Hematopoietic multipotent progenitor cell treated with erythropoietin and hydrocortisone succinate and interleukin-3 and kit ligand, for 15 days (in vitro differentiated cells): ENCODE results near the gene RAX2.

Source experiments
- DNase-seq: peaks from one replicate; pipeline ENCODE4 v3.0.0-alpha.2; 2015; ENCODE audit warnings: low spot score

The RAX2 gene

DNA sequence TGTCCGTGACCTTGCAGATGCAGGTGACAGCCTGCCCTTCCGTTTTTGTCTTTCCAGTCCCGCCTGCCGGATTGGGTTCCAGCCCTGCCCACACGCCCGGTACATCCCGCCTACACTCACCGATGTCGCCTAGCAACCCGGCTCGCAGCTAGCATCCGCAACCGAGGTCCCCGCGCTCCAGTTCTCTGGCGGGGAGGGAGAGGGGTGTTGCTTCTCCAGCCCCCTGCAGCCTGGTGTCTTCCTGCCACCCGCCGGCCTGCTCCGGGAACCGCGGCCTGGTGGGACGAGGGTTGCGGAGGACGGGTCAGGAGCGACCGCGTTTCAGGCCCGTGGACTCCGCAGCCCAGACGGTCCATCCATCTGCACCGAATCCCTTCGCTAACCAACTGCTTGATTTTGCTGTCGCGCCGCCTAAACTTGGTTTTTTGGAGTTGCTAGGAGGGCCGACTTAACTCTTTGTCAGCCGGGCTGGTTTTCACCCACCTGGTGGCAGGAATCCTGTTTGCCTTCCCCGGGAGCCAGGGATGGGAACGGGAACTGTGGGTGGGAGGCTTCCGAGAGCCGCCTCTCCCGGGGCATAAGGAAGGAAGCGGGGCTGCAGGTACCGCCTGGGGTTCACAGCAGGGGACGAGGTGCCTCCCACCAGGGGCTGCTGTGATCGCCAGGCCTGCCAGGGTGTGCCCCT is 29.5 kb upstream of the RAX2 start:
- no peak for DNase-seq

DNA sequence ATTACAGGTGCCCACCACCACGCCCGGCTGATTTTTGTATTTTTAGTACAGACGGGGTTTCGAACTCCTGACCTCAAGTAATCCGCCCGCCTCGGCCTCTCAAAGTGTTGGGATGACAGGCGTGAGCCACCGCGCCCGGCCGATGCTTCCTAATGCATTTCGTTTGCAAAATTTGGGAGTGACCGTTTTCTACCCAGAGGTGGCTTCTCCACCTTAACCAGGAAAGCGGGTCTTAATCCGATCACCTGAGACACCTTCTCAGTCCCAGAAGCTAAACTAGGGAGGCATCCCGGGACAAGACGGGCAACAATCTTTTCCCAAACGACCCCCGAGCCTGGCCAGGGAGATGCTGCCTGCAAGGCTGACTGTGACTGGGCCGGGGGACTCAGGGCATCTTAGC is 29.0 kb upstream of the RAX2 start:
- no peak for DNase-seq

DNA sequence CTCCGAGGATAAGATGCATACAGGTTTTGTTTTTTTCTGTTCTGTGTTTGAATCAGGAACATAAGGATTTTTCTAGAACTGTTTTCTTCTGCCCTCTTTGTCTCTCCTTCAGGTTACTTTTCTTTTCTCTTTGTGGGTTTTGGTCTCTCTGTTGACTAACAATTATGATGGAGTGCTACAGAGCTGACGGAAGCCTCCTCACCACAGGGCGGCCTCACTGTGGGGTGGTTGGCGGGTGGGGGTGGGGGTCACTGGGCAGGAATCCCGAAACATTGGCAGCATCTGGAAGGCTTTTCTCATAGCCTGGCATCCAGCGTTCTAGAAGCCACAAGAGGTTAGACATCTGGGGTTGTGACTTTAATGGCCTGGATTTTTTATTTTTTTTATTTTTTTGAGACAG is 26.1 kb upstream of the RAX2 start:
- no peak for DNase-seq

DNA sequence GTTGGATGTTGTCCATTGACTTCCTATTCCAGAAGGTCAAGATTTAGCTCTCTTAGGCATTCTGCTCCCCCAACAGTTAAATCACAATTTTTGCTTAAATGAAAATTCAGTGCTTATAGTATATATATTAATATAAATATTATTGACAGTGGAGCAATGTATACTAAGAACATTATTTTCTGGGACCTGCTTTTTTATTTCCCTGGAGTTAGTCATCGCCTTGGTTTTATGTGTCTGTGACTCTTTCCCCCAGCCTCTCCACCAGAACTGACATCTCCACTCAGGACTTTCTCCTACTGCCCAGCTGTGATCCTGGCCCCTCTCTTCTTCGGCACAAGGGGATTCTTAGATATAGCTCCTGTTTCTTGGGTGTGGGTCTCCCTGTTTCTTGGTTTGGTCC is 24.3 kb upstream of the RAX2 start:
- no peak for DNase-seq

DNA sequence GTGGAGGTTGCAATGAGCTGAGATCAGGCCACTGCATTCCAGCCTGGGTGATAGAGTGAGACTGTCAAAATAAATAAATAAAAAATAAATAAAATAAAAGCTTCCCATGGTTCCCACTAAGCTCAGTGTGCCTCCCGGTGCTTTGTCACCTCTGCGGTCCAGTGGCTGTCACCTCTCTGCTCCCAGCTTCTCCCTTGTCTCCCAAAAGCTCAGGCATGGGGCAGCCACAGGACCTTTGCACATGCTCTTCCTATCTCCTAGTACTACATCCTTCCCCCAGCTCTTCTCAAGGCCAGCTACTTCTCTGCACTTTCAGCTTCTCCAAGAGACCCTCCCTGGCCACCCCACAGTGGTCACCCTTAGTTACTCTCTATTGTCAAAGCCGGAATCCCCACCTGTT is 21.8 kb upstream of the RAX2 start:
- DNase-seq: no peak

DNA sequence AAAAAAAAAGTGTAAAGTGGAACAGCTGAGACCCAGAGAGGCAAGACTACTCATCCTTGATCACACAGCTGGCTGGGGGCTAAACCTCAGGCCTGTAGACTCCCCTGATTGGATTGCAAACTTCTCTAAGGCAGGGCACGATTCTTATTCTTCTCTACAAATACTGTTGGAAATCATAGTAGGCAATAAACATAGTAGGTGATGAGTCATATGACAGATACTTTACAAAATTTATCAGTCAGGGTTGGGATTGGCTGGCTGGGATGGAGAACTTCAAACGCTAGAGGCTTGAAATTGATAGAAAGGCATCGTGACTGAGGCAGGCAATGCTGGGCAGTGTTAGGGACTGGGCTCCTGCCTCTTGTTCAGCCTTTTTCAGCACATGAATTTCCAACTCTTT is 20.1 kb upstream of the RAX2 start:
- DNase-seq: no peak

DNA sequence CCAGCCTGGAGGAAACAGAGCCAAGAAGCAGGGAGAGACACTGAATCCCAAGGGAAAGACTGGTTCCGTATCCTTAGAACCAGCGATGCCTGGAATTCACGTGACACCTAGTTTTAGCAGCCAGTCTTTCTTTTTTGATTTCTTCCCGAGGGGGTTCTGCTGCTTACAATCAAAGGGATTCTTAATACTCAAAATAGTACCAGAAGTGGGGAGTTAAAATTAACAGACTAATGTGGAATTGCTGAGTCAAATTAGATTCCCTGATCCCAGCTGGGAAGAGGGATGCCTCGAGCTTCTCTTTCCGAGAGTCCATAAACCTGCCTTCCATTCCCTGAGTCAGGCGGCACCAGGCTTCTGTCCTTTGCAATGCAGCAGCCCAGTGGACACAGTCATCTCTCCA is 18.9 kb upstream of the RAX2 start:
- no peak for DNase-seq

DNA sequence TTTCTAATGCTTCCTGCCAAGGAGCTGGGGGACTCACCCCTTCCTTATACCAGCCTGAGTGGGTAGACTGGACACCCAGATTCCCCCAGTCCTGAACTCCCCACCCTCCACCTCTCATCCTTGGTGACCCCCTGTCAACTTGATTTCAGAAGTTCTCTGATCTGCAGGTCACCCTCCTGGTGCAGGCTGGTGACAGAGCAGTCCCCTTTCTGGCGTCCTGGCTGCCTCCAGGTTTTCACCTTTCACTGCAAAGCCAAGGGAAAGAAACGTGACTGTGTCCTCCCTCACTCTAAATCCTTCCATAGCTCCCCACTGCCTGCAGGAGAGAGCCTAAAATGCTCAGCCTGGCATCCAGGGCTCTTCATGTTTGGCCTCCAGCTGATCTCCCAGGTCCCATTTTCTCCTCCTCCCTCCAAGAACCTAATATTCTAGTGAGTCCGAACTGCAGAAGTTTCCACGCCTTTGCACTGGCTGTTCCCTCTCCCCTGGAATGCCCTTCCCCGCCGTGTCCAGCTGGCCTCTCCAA is 18.2 kb upstream of the RAX2 start:
- DNase-seq: no peak

DNA sequence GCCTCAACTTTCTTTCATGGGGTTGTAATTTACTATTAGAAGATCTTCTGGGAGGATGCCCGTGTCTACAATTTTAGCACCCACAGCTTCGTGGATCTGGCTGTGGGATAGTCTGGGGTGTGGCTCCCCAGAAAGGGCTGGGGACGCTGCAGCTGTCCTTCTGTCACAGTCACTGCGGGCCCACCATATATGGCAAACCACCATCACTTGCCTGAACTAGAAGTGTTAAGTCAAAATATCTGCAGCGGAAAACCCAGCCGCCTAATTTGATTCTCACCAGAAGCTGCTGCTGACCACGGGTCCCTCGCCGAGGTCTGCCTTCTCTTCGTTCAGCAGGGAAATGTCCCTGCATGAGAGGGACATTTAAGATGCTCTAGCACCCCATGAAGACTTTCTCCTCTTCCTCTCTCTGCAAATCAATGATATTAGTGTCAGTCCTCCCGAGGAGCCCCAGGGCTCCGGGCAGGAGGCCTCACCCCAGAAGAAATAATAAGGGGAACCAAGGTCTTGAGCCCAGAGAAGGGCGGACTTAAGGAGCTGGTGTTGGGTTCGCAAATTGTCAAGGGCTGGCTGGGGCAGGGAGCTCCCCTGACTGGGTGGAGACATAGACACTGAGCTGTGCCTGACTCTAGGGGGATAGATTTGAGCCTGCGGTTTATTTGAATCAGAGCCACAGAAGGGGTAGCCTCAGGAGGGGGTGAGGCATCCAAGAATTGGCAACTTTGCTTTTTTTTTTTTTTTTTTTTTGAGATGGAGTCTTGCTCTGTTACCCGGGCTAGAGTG is 17.2 kb upstream of the RAX2 start:
- no peak for DNase-seq

DNA sequence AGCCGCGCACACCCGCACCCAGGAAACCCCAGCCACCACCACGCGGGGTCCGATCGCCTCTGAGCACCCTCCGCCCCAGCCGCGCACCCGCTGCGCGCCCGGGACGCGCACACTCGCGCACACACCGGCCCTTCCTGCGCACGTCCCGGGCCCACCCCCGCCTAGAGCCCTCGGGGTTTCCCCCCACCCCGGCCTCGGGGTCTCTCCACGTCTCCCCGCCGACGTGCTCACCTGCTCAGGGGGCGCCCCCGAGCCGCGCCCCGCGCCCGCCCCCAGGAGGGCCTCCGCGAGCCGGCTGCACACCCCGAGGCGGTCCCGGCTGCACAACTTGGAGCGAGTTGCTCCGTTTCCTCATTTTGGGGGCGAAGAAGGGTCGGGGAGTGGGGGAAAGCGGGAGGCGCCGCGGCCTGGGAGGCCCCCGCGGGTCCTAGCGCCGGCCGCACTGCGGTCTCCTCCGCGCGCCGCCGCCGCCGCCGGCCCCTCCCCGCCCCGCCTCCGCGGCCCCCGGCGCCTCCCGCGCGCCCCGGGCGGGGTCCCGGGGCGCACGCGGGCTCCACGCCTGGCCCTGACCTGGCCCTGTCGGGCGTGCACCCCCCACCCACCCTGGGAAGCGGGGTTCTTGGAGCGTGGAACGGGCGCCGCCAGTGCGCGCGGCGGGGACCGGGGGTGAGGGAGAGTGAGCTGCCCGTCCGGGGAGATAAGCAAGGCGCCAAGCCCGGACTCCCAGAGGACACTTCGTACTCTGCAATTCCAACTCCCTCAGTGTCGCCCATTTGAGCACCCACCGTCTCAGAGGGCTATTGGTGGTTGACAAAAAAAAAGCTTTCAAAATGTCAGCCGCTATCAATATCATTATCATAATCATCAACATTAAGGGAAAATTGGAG is 14.2 kb upstream of the RAX2 start, which contains the start of gene MATK:
TSS of gene MATK (minus strand) at position 444 of the 887 bp plus-strand sequence. CDS start 1,246 bp downstream, outside the sequence.
- no peak for DNase-seq

DNA sequence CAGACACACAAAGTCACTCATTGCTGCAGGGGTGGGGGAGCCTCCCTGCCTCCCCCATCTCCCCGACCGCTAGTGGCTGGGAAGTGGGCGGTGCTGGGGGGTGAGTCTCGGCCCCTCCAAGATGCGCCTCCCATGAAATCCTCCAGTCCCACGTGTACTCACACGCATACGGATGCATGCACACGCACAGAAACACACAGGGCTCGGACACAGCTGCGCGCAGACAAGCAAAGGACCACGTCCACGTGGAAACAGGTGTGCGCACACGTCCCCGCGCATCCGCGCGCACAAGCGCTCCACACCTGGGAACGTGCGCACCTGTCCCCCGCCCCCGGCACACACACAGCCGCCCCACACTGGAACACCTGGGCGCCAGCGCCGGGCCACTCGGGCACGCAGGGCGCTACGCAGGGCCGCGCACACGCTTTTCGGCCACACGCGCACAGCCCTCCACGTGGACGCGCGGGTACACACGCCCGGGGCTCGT is 13.5 kb upstream of the RAX2 start:
- DNase-seq: no peak

DNA sequence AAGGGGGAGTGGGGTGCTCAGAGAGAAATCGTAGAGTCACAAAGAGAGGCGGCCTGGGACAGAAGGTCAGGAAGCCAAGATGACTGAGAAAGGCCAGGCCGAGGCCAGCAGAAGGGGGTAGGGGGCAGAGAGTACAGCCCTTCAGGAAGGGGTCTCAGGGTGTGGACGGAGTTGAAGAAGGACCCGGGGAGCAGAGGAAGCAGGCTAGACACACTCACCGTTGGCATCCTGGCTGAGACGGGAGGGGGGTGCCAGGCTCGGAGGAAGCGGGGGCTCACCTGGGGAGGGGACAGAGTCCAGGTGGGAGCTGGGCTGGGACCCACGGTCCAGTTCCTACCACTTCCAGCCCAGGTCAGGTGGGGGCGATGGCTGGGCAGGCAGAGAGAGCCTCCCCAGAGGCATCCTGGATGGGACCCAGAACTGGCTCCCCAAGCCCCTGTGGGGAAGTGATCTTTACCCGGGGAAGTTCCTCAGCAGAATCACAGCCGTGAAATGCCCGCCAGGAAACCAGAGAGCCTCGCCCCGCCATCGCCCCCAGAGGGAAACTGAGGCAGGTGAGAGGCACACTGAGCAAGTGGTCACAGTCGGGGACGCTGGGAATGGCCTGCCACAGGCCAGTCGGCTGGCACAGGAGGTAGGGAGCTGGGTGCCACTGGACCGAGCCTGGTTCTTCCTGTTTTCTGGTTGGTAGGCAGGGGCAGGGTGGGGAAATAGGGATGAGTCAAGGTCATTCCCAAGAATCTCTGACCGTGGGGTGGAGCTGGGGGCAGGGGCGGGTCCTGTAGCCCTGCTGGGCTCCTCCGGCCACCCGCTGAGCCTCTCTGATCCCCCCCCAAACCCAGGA is 12.8 kb upstream of the RAX2 start:
- no peak for DNase-seq

DNA sequence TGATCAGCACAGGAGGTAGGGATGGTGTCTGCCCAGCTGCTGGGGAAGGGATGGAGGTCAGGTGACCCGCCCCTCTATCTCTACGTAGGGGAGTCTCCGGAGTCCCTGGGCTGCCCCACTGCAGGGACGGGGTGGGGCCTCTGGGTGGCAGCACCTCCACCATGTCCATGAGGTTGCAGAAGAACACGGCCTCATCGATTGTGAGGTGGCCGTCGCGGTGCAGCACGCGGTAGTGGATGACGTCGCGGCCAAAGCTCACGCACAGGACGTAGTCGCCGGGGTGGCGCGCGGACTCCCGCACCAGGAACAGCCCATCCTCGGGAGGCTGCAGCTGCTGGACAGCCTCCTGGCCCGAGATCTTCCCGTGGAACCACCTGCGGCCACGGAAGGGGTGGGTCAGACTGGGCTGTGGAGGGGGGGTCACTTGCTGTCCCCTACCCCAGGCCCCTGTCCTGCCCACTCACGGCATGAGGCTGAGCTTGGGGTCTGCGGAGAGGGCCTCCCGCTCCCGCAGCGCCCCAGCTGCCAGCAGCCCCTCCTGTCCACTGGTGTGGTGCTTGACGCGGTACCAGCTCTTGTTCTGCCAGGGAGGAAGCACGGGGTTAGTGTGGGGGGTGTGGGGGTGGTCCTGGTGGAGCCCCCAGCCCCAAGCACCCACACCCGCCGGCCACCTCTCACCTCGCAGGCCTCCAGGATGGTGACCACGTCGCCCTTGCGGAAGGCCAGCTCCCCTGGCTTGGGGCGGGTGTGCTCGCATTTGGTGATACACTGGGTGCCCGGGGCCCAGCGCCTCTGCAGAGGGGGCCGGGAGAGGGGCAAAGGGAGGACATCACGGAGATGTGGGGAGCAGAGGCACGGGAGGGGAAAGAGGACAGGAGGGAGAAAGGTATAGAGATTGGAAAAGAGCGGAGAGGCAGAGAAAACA is 11.9 kb upstream of the RAX2 start:
- no peak for DNase-seq

DNA sequence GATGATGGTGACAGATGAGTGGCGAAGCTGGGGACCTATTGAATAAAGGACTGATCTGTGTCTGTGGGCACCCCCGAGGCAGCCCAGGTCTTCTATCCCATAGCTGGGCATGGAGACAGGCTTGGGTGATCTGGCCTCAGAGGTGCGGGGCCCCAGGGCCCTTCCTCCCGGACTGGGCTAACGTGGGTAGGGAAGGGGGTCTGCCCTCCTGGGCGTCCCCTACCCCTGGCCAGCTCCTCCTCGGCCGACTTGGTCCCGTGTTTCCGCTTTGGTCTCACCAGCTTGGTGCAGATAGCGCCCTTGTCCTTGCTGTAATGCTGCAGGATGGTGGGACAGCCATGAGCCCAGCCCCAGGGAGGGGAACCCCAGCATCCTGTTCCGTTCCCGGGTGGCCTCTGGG is 10.9 kb upstream of the RAX2 start:
- DNase-seq: no peak

DNA sequence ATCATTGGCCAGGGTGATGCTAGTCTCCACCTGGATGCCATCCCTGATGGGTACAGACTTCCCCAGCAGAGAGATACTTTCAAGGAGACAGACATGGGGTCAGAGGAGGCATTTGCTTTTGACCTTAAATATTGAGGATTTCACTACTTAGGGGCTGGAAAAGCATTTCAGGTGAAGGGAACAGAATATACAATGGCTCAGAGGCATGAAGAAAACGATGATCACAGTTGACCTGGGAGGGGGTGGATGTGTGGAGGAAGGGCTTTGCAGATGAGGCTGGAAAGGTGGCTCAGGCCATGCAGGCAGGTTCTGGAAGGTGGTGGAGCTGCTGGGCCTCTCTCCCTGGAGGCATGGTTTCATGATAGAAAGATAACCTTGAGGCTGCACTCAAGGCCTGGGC is 10.3 kb upstream of the RAX2 start:
- DNase-seq: no peak

DNA sequence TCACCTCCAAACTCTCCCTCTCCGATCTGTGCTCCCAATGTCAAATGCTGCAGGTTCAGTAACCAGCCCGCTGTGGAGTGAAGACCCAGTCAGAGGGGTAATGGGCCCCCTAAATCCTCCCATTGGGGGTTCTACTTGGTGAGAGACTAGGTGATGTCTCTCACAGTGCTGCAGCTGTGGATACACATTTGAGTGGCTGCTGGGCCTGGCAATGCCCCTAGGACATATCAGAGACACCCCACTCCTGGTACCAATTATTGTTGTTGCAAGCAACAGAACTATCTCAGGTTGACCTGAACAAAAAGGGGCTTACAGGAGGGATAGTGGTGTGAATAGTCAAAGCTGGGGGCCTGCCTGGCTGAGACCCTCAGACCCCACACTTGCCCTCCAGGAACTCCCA is 9.6 kb upstream of the RAX2 start:
- DNase-seq: no peak

DNA sequence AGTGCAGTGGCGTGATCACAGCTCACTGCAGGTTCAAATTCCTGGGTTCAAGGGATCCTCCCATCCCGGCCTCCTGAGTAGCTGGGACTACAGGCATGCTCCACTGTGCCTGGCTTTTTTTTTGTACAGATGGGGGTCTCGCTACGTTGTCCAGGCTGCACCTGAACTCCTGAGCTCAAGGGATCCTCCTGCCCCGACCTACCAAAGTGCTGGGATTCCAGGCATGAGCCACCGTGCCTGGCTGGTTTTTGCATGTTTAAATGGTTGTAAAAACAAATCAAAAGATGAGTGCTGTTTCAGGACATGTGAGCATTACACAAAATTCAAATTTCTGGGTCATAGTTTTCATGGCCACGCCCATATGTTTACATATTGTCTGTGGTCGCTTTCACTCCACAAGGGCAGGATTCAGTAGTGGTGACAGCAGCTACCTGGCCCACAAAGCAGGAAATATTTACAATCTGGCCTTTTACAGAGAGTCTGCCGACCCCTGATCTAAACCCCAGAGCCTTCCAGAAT is 8.8 kb upstream of the RAX2 start:
- DNase-seq: no peak

DNA sequence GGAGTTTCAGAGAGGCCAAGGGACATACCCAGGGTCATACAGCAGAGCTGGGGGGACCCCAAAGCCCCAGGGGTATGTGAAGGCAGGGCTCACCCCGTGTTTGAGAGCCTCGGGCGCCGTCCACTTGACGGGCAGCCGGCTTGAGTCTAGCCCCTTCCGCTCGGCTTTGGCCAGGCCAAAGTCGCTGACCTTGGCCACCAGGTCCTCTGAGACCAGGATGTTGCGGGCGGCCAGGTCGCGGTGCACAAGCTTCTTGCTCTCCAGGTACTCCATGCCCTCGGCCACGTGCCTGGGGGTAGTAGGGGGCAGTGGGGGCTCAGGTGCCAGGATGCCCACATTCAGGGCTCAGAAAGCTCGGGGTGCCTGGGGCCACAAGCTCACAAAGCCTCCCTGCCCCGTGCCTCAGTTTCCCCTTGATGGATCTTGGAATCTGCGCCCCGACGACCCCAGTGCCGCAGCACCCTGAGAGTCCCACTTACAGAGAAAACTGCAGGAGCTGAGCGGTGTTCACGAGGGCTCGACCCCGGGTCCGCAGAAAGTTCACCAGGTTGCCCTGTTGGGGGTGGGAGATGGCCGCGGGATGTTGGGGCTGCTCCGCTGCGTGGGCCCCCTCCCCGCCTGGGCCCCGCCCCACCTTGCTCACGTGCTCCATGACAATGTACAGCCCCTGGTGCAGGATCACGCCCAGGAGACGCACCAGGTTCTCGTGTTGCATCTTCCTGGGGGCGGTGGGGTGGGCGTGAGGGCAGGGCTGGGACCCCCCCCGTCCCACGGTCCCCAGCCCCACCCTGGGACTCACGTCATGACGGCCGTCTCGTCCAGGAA is 7.1 kb upstream of the RAX2 start:
- DNase-seq: no peak
